OCI-LY7 (cell line): ENCODE data around the gene CCDC9B. TPM values are rescaled to one million over a fixed set of nuclear protein-coding genes. Genes with fewer than 3 reads are reported as not detected.

Source experiments
- total RNA-seq, 2 experiments: library from RNA; depleted of rRNA in 1 of 2; stranded (reverse); fragments of >200 nt in 1 of 2; shearing (Covaris generic) in 1 of 2; gene quantifications; 2 replicates each; pipeline ENCODE4 v1.2.3, GENCODE V29; 2014 to 2022

Gene CCDC9B
- total RNA-seq, 2 experiments from 2014 or later: 1.4 TPM; not detected in 1

Other genes starting within 250 kb of the CCDC9B start
- gene BMF, start 232.1 kb downstream of the CCDC9B start, total RNA-seq (2014; rRNA removed; shearing (Covaris generic)): 4.8 and 5.3 TPM in 2 replicates
- gene BMF, start 232.1 kb downstream of the CCDC9B start, total RNA-seq (2022): 11.1 and 11.3 TPM in 2 replicates
- 192 and 215 TPM in 2 replicates for gene BUB1B, start 179.9 kb downstream of the CCDC9B start, total RNA-seq (2014; rRNA removed; shearing (Covaris generic))
- gene BUB1B, start 179.9 kb downstream of the CCDC9B start, total RNA-seq (2022): 162 and 166 TPM in 2 replicates
- 0.03 and 0.10 TPM in 2 replicates for gene PAK6, start 101.9 kb downstream of the CCDC9B start, total RNA-seq (2014; rRNA removed; shearing (Covaris generic))
- gene PAK6, start 101.9 kb downstream of the CCDC9B start, total RNA-seq (2022): not detected in 2 replicates
- gene ANKRD63, start 57.9 kb downstream of the CCDC9B start, total RNA-seq (2014; rRNA removed; shearing (Covaris generic)): not detected in 2 replicates
- gene ANKRD63, start 57.9 kb downstream of the CCDC9B start, total RNA-seq (2022): not detected in 2 replicates
- gene PLCB2, start 33.0 kb downstream of the CCDC9B start, total RNA-seq (2014; rRNA removed; shearing (Covaris generic)): not detected in 2 replicates
- gene PLCB2, start 33.0 kb downstream of the CCDC9B start, total RNA-seq (2022): 9.2 and 9.6 TPM in 2 replicates
- 1.1 and 3.3 TPM in 2 replicates for gene INAFM2, start 17.2 kb downstream of the CCDC9B start, total RNA-seq (2014; rRNA removed; shearing (Covaris generic))
- 4.4 and 5.3 TPM in 2 replicates for gene INAFM2, start 17.2 kb downstream of the CCDC9B start, total RNA-seq (2022)
- gene PHGR1, start 10.1 kb upstream of the CCDC9B start, total RNA-seq (2014; rRNA removed; shearing (Covaris generic)): not detected in 2 replicates
- not detected in 2 replicates for gene PHGR1, start 10.1 kb upstream of the CCDC9B start, total RNA-seq (2022)
- gene DISP2, start 17.3 kb upstream of the CCDC9B start, total RNA-seq (2014; rRNA removed; shearing (Covaris generic)): 0.03 and 0.08 TPM in 2 replicates
- 0.25 and 0.26 TPM in 2 replicates for gene DISP2, start 17.3 kb upstream of the CCDC9B start, total RNA-seq (2022)
- gene KNSTRN, start 41.8 kb upstream of the CCDC9B start, total RNA-seq (2014; rRNA removed; shearing (Covaris generic)): 71.3 and 89.6 TPM in 2 replicates
- 106 TPM in 2 replicates for gene KNSTRN, start 41.8 kb upstream of the CCDC9B start, total RNA-seq (2022)
- gene IVD, start 64.9 kb upstream of the CCDC9B start, total RNA-seq (2014; rRNA removed; shearing (Covaris generic)): 16.4 and 20.6 TPM in 2 replicates
- gene IVD, start 64.9 kb upstream of the CCDC9B start, total RNA-seq (2022): 57.2 and 67.3 TPM in 2 replicates
- 14.6 and 15.0 TPM in 2 replicates for gene BAHD1, start 100.0 kb upstream of the CCDC9B start, total RNA-seq (2014; rRNA removed; shearing (Covaris generic))
- gene BAHD1, start 100.0 kb upstream of the CCDC9B start, total RNA-seq (2022): 22.3 TPM in 2 replicates
- gene CHST14, start 130.0 kb upstream of the CCDC9B start, total RNA-seq (2014; rRNA removed; shearing (Covaris generic)): 5.6 and 7.3 TPM in 2 replicates
- 13.6 and 15.3 TPM in 2 replicates for gene CHST14, start 130.0 kb upstream of the CCDC9B start, total RNA-seq (2022)
- gene CCDC32, start 224.1 kb upstream of the CCDC9B start, total RNA-seq (2014; rRNA removed; shearing (Covaris generic)): 10.3 and 15.1 TPM in 2 replicates
- gene CCDC32, start 224.1 kb upstream of the CCDC9B start, total RNA-seq (2022): 14.3 and 14.9 TPM in 2 replicates
- gene RPUSD2, start 228.4 kb upstream of the CCDC9B start, total RNA-seq (2014; rRNA removed; shearing (Covaris generic)): 26.4 and 27.7 TPM in 2 replicates
- gene RPUSD2, start 228.4 kb upstream of the CCDC9B start, total RNA-seq (2022): 15.7 and 18.9 TPM in 2 replicates